HepG2 (cell line): ENCODE measurements around the gene ZNF484. TPM values are rescaled to one million over a fixed set of nuclear protein-coding genes. Genes with fewer than 3 reads are reported as not detected.
A peak's percentile ranks its signal among the peaks of the same experiment; 100 is the strongest.

Experiments used
- ATAC-seq: fragments of 200-7000 bp; cut with Tn5 transposase; 3 replicates; pipeline ENCODE4 v1.9.1; 2020; ENCODE audit warnings: mild to moderate bottlenecking, moderate library complexity
- BruUV-seq: library from RNA; stranded (reverse); fragments of 400-500 nt; replicated peaks from 2 replicates; lab custom pipeline; 2021; lab: Mats Ljungman, UMichigan
- CTCF ChIA-PET: fragments of 300-600 bp; formaldehyde crosslinking; extraction: SDS; loops from one replicate; lab custom pipeline; 2021; ENCODE audit warnings: low total read pairs, inconsistent platforms, low intra/inter-chr PET ratio; lab: Yijun Ruan, JAX
- POLR2A ChIA-PET: fragments of 350-600 bp; sonication (Branson Sonifier 250); formaldehyde crosslinking; loops from one replicate; lab custom pipeline; 2020; ENCODE audit warnings: antibody characterized with exemption, inconsistent platforms; lab: Yijun Ruan, JAX
- DNase-seq: peaks from one replicate; pipeline ENCODE4 v3.0.0-alpha.2; 2015; ENCODE audit warnings: low spot score
- FAIRE-seq: peaks from 3 replicates; lab custom pipeline; 2011; peaks lifted over from hg19 to GRCh38; lab: Jason Lieb, UNC
- H2AFZ ChIP-seq: one replicate; pipeline ENCODE4 v1.6.1; 2011; ENCODE audit warnings: low read length, inconsistent platforms
- H3K27ac ChIP-seq: fragments of 300-600 bp; 3 replicates; pipeline ENCODE4 v1.8.0; 2011; ENCODE audit warnings: mixed run types, mild to moderate bottlenecking, mixed read lengths, low read length, inconsistent platforms; ENCODE audit not compliant: insufficient read depth; ENCODE audit errors: extremely low read length
- H3K27me3 ChIP-seq, 2 experiments: fragments of 200-600 bp in 1 of 2; 2 replicates in 1 of 2; 3 replicates in 1 of 2; pipeline versions ENCODE4 v1.6.0 to v1.8.0; 2011; ENCODE audit warnings: low read length in 2 of 2, mild to moderate bottlenecking in 2 of 2, moderate library complexity in 2 of 2, inconsistent platforms in 1 of 2; ENCODE audit not compliant: insufficient read depth in 2 of 2, control insufficient read depth in 1 of 2
- H3K36me3 ChIP-seq, 2 experiments: fragments of 200-600 bp in 1 of 2; replicated peaks in 1 of 2; 2 replicates in 1 of 2; 3 replicates in 1 of 2; pipeline versions ENCODE4 v1.5.1 to v1.8.0; 2011; ENCODE audit warnings: low read length in 2 of 2, inconsistent platforms in 1 of 2; ENCODE audit not compliant: insufficient read depth in 2 of 2, control insufficient read depth in 1 of 2
- H3K4me1 ChIP-seq: 2 replicates; pipeline ENCODE4 v1.5.1; 2012; ENCODE audit warnings: low read length, inconsistent platforms; ENCODE audit not compliant: insufficient read depth
- H3K4me2 ChIP-seq: 2 replicates; pipeline ENCODE4 v1.6.0; 2011; ENCODE audit warnings: low read depth, low read length, inconsistent platforms
- H3K4me3 ChIP-seq, 3 experiments: fragments of 200-600 bp in 1 of 3; sonication (generic), shearing (Covaris generic) in 1 of 3; replicated peaks in 1 of 3; 2 replicates each; pipeline ENCODE4 v1.5.1; 2011 to 2016; ENCODE audit warnings: low read length in 3 of 3, inconsistent platforms in 2 of 3, low read depth in 2 of 3, mild to moderate bottlenecking in 2 of 3, control low read depth in 1 of 3, mixed read lengths in 1 of 3; ENCODE audit not compliant: insufficient read depth in 1 of 3
- H3K79me2 ChIP-seq: one replicate; pipeline ENCODE4 v1.6.1; 2011; ENCODE audit warnings: low read length, inconsistent platforms; ENCODE audit not compliant: insufficient read depth
- H3K9ac ChIP-seq: 2 replicates; pipeline ENCODE4 v1.6.0; 2011; ENCODE audit warnings: mild to moderate bottlenecking, low read depth, low read length, inconsistent platforms; ENCODE audit not compliant: insufficient read depth
- H3K9me3 ChIP-seq: 2 replicates; pipeline ENCODE4 v1.5.1; 2012; ENCODE audit warnings: mild to moderate bottlenecking, low read length
- H4K20me1 ChIP-seq: 2 replicates; pipeline ENCODE4 v1.6.0; 2011; ENCODE audit warnings: inconsistent platforms, mild to moderate bottlenecking, low read length, moderate library complexity; ENCODE audit not compliant: insufficient read depth
- CENPT ChIP-seq: sonication (generic); formaldehyde crosslinking; IDR thresholded peaks from 2 replicates; pipeline ENCODE4 v1.8.0; 2022; ENCODE audit warnings: low read depth, mild to moderate bottlenecking, moderate library complexity, missing genetic modification reagents
- HHEX ChIP-seq: IDR thresholded peaks from 2 replicates; pipeline ENCODE4 v1.6.1; 2016; ENCODE audit warnings: control low read depth
- HMG20B ChIP-seq: conservative IDR thresholded peaks from 2 replicates; pipeline ENCODE4 v1.6.1; 2016; ENCODE audit warnings: missing genetic modification reagents, missing compliant biosample characterization
- IRF9 ChIP-seq: sonication (generic); formaldehyde crosslinking; IDR thresholded peaks from 2 replicates; pipeline ENCODE4 v1.8.0; 2022; ENCODE audit warnings: missing genetic modification reagents, mild to moderate bottlenecking, borderline replicate concordance
- MAFF ChIP-seq: IDR thresholded peaks from 2 replicates; pipeline ENCODE4 v1.6.1; 2011; ENCODE audit warnings: low read depth, low read length, improper control_type of control experiment
- MAFK ChIP-seq, 2 experiments: IDR thresholded peaks in 1 of 2; conservative IDR thresholded peaks in 1 of 2; 2 replicates each; pipeline ENCODE4 v1.6.1; 2011; ENCODE audit warnings: improper control_type of control experiment in 2 of 2, low read length in 2 of 2
- MTERF4 ChIP-seq: sonication (generic); formaldehyde crosslinking; IDR thresholded peaks from 2 replicates; pipeline ENCODE4 v1.8.0; 2023; ENCODE audit warnings: mild to moderate bottlenecking, missing genetic modification reagents
- NFYB ChIP-seq: sonication (generic); formaldehyde crosslinking; IDR thresholded peaks from 2 replicates; pipeline ENCODE4 v1.4.0; 2020; ENCODE audit warnings: missing genetic modification reagents
- SP4 ChIP-seq: sonication (generic); formaldehyde crosslinking; IDR thresholded peaks from 2 replicates; pipeline ENCODE4 v1.8.1; 2023; ENCODE audit warnings: mild to moderate bottlenecking, missing genetic modification reagents
- ZKSCAN1 ChIP-seq: fragments of 150-350 bp; IDR thresholded peaks from 2 replicates; pipeline ENCODE4 v1.6.1; 2014; ENCODE audit warnings: low read length
- ZNF136 ChIP-seq: sonication (generic); formaldehyde crosslinking; IDR thresholded peaks from 2 replicates; pipeline ENCODE4 v1.8.1; 2022; ENCODE audit warnings: low read depth, mild to moderate bottlenecking, moderate library complexity, missing genetic modification reagents
- ZNF543 ChIP-seq: sonication (generic); formaldehyde crosslinking; IDR thresholded peaks from 2 replicates; pipeline ENCODE4 v1.4.0; 2020; ENCODE audit warnings: mild to moderate bottlenecking, missing genetic modification reagents
- ZNF780A ChIP-seq: sonication (generic); formaldehyde crosslinking; IDR thresholded peaks from 2 replicates; pipeline ENCODE4 v1.8.0; 2022; ENCODE audit warnings: mild to moderate bottlenecking, missing genetic modification reagents, moderate library complexity
- ZNF792 ChIP-seq: IDR thresholded peaks from 2 replicates; pipeline ENCODE4 v1.6.1; 2016
- ZNF841 ChIP-seq: sonication (generic); formaldehyde crosslinking; IDR thresholded peaks from 2 replicates; pipeline ENCODE4 v1.8.1; 2023; ENCODE audit warnings: missing genetic modification reagents, borderline replicate concordance
- ZSCAN22 ChIP-seq: sonication (generic); formaldehyde crosslinking; IDR thresholded peaks from 2 replicates; pipeline ENCODE4 v1.4.0; 2020; ENCODE audit warnings: mild to moderate bottlenecking, missing genetic modification reagents
- WGBS: methylation state at CpG from one replicate; pipeline ENCODE4 v1.1.6; 2017; ENCODE audit warnings: low lambda C conversion rate; 5-methylcytosine and 5-hydroxymethylcytosine counted together
- in situ Hi-C: cut with HindIII; loops from 2 replicates; pipeline ENCODE4 v1.10.0; 2017; ENCODE audit warnings: low pct_unique_long_range_greater_than_20kb; ENCODE audit not compliant: extremely low pct_ligation_motif_present
- intact Hi-C: fragments of 100-400 bp; cut with micrococcal nuclease; formaldehyde crosslinking; loops from one replicate; pipeline ENCODE4 v1.10.0; 2022; ENCODE audit not compliant: unreplicated experiment
- polyA plus RNA-seq, 8 experiments: library from polyadenylated mRNA; depleted of rRNA in 3 of 8; stranded (reverse) in 7 of 8; unstranded in 1 of 8; fragments of >200 nt; fragmentation: Illumina TruSeq in 4 of 8; extraction: Trizol in 4 of 8; gene quantifications; 2 replicates each; pipeline versions ENCODE4 v1.2.1 to v1.2.3, GENCODE V29; 2011 to 2016; ENCODE audit warnings: low read depth in 4 of 8, missing spikeins in 1 of 8, mixed read lengths in 1 of 8; ENCODE audit not compliant: insufficient read depth in 1 of 8
- total RNA-seq, 5 experiments: library from RNA; depleted of rRNA; stranded (reverse); fragments of >200 nt; fragmentation: Illumina TruSeq; extraction: Trizol; gene quantifications; 2 replicates each; pipeline ENCODE4 v1.2.3, GENCODE V29; 2016; ENCODE audit warnings: low read depth in 1 of 5
- TF ChIP-seq, protein P1 (sequence below): sonication (generic); formaldehyde crosslinking; IDR thresholded peaks from 2 replicates; pipeline ENCODE4 v1.5.1; 2020; ENCODE audit warnings: mild to moderate bottlenecking, moderate library complexity, missing genetic modification reagents

The ZNF484 gene
- total and polyA plus RNA-seq, 2 of the 13 experiments (the other 11 are each of a cell fraction or from before 2014, with no cell fraction given) = 0.96 to 7.2 TPM

GRCh38 chr9:92864152-92864551, 13.7 kb downstream of the ZNF484 start:
- intact Hi-C loops = no loop called here
- FAIRE-seq = no peak
- CTCF ChIA-PET = no interaction called here
- WGBS = 76% methylated on average over 5 of the region's 5 CpGs
- no TSS peak for BruUV-seq
- no peaks in the 10 kb centered on the region for H3K9me3 ChIP-seq
- no peaks in the 10 kb centered on the region for H3K27me3 ChIP-seq
- H3K4me1 ChIP-seq = no peaks in the 10 kb centered on the region
- TF ChIP-seq MAFF (peak; percentile 73), ZNF780A (no peak), MAFK (conservative IDR thresholded peaks at IDR 0.05 in 1 of 2, IDR thresholded peaks at IDR 0.05 in 1 of 2; ENCODE audit: low read length in 2 of 2) (peak; percentile 59 to 82)
- TF ChIP-seq, all 625 proteins: peak for 2
- Histone ChIP-seq H4K20me1 (no peaks in the 10 kb centered on the region), H3K4me3 (no peak overlapping the region), H3K9ac (no peak overlapping the region), H3K79me2 (peaks cover 3% of the 10 kb centered on the region), H2AFZ (no peak overlapping the region), H3K4me2 (no peak overlapping the region), H3K27ac (no peak overlapping the region), H3K36me3 (peaks cover 0 to 8% of the 10 kb centered on the region in 2 experiments; a peak in 3 of 5 replicates)
- DNase-seq = no peak
- in situ Hi-C loops = no loop called here
- ATAC-seq = no peak
- POLR2A ChIA-PET = no interaction called here

DNA sequence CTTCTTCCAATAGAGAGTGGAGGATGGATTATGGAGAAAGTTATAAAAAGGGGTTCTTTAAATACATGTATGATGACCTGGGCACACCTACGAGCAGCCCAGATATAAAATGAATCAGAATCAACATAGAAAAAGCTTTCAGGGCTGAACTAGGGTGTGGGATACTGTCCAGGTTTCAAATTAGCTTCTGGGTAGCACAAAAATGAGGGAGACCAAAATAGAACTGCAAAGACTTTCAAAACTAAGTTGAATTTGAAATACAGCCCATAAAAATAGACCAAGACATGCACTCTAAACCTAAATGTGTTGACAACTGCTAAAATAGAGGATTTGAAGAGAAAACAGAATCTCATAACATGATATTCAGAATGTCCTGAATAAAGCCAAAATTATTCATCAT, 17.0 kb downstream of the ZNF484 start:
- Histone ChIP-seq H3K79me2 (peaks cover 3% of the 10 kb centered on the region), H3K36me3 (peaks cover 0 to 2% of the 10 kb centered on the region in 2 experiments; a peak in 4 of 5 replicates), H3K27me3 (no peaks in the 10 kb centered on the region), H3K4me2 (no peak overlapping the region), H3K9ac (no peak overlapping the region), H4K20me1 (no peaks in the 10 kb centered on the region), H3K27ac (no peak overlapping the region), H3K4me3 (no peak overlapping the region), H2AFZ (no peak overlapping the region), H3K9me3 (no peaks in the 10 kb centered on the region), H3K4me1 (no peaks in the 10 kb centered on the region)
- ATAC-seq = no peak
- intact Hi-C loops = no loop called here
- DNase-seq = no peak
- WGBS = 97% methylated on average over 1 of the region's 1 CpG
- FAIRE-seq = no peak
- CTCF ChIA-PET = no interaction called here
- in situ Hi-C loops = no loop called here
- POLR2A ChIA-PET = no interaction called here
- no TSS peak for BruUV-seq
- TF ChIP-seq ZNF543 (CRISPR knock-in tag) (no peak), SP4 (CRISPR knock-in tag) (no peak), CENPT (CRISPR knock-in tag) (no peak), ZNF136 (no peak), MTERF4 (CRISPR knock-in tag) (no peak), IRF9 (no peak), HHEX (CRISPR knock-in tag) (no peak), ZKSCAN1 (no peak), ZSCAN22 (CRISPR knock-in tag) (no peak), NFYB (CRISPR knock-in tag) (no peak), HMG20B (CRISPR knock-in tag) (no peak), ZNF792 (CRISPR knock-in tag) (no peak), ZNF841 (no peak)
- TF ChIP-seq, protein P1, sequence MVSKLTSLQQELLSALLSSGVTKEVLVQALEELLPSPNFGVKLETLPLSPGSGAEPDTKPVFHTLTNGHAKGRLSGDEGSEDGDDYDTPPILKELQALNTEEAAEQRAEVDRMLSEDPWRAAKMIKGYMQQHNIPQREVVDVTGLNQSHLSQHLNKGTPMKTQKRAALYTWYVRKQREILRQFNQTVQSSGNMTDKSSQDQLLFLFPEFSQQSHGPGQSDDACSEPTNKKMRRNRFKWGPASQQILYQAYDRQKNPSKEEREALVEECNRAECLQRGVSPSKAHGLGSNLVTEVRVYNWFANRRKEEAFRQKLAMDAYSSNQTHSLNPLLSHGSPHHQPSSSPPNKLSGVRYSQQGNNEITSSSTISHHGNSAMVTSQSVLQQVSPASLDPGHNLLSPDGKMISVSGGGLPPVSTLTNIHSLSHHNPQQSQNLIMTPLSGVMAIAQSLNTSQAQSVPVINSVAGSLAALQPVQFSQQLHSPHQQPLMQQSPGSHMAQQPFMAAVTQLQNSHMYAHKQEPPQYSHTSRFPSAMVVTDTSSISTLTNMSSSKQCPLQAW (CRISPR knock-in tag) = no peak
